RWPE2 (cell line): ENCODE measurements around the gene RNF220.

Source experiments
- ATAC-seq: fragments of 200-7000 bp; cut with Tn5 transposase; 3 replicates; pipeline ENCODE4 v1.9.1; 2021; ENCODE audit warnings: low read depth
- DNase-seq: peaks from one replicate; pipeline ENCODE4 v3.0.0-alpha.2; 2020; ENCODE audit warnings: low spot score
- H3K27ac ChIP-seq: fragments of 450-650 bp; 2 replicates; pipeline ENCODE4 v1.5.1; 2017; ENCODE audit warnings: mild to moderate bottlenecking; ENCODE audit not compliant: poor library complexity, severe bottlenecking
- H3K27me3 ChIP-seq: fragments of 250-450 bp; sonication (Bioruptor Pico); 2 replicates; pipeline ENCODE4 v1.5.1; 2021; ENCODE audit warnings: mild to moderate bottlenecking, moderate library complexity; ENCODE audit not compliant: insufficient read depth, poor library complexity, severe bottlenecking
- H3K36me3 ChIP-seq: fragments of 250-450 bp; sonication (Bioruptor Pico); 2 replicates; pipeline ENCODE4 v1.5.1; 2020; ENCODE audit warnings: low read depth, mild to moderate bottlenecking, moderate library complexity
- H3K4me1 ChIP-seq: fragments of 250-450 bp; sonication (Bioruptor Pico); 2 replicates; pipeline ENCODE4 v1.5.1; 2021; ENCODE audit warnings: mild to moderate bottlenecking, moderate library complexity; ENCODE audit not compliant: insufficient read depth, poor library complexity, severe bottlenecking
- H3K4me3 ChIP-seq: fragments of 250-450 bp; sonication (Bioruptor Pico); 2 replicates; pipeline ENCODE4 v1.5.1; 2021; ENCODE audit warnings: mild to moderate bottlenecking, moderate library complexity; ENCODE audit not compliant: severe bottlenecking
- H3K9me3 ChIP-seq: fragments of 250-450 bp; sonication (Bioruptor Pico); 2 replicates; pipeline ENCODE4 v1.5.1; 2021; ENCODE audit warnings: mild to moderate bottlenecking, moderate library complexity; ENCODE audit not compliant: severe bottlenecking
- CTCF ChIP-seq: fragments of 450-650 bp; IDR thresholded peaks from one replicate; pipeline ENCODE4 v1.5.1; 2017; ENCODE audit warnings: mild to moderate bottlenecking, moderate library complexity; ENCODE audit not compliant: poor library complexity, severe bottlenecking

Gene RNF220

GRCh38 chr1:44651069-44651468 lies 246.0 kb downstream of the RNF220 start:
- DNase-seq: no peak
- Histone ChIP-seq H3K27ac (no peak overlapping the region), H3K4me3 (no peak overlapping the region), H3K36me3 (peaks cover 36% of the 10 kb centered on the region), H3K27me3 (no peaks in the 10 kb centered on the region), H3K4me1 (no peaks in the 10 kb centered on the region), H3K9me3 (no peaks in the 10 kb centered on the region)
- no peak for ATAC-seq
- TF ChIP-seq CTCF: no peak

- Histone ChIP-seq H3K36me3 (peaks cover 28% of the 10 kb centered on the region), H3K9me3 (no peaks in the 10 kb centered on the region), H3K4me3 (no peak overlapping the region), H3K27me3 (no peaks in the 10 kb centered on the region), H3K4me1 (no peaks in the 10 kb centered on the region), H3K27ac (no peak overlapping the region)
- ATAC-seq (peak; percentile 87), DNase-seq (no peak)
- peak; percentile 89 for TF ChIP-seq CTCF
Measured at GRCh38 chr1:44652445-44653106, 247.5 kb downstream of the RNF220 start.

- H3K4me1 ChIP-seq: no peaks in the 10 kb centered on the region
- DNase-seq (no peak), ATAC-seq (peak; percentile 5; the same call in 1 of the 3 replicates)
- no peak overlapping the region for H3K4me3 ChIP-seq
- no peak overlapping the region for H3K27ac ChIP-seq
- peak; percentile 59 for TF ChIP-seq CTCF
- H3K27me3 ChIP-seq: no peaks in the 10 kb centered on the region
- no peaks in the 10 kb centered on the region for H3K9me3 ChIP-seq
- H3K36me3 ChIP-seq: peaks cover 23% of the 10 kb centered on the region
Measured at GRCh38 chr1:44653107-44653964, 248.3 kb downstream of the RNF220 start.

GRCh38 chr1:44654621-44655187 lies 249.6 kb downstream of the RNF220 start:
- no peaks in the 10 kb centered on the region for H3K9me3 ChIP-seq
- no peak for TF ChIP-seq CTCF
- H3K36me3 ChIP-seq: peaks cover 11% of the 10 kb centered on the region; the same call in 1 of the 2 replicates
- no peaks in the 10 kb centered on the region for H3K27me3 ChIP-seq
- no peak for ATAC-seq
- no peak overlapping the region for H3K4me3 ChIP-seq
- H3K4me1 ChIP-seq: no peaks in the 10 kb centered on the region
- no peak overlapping the region for H3K27ac ChIP-seq
- no peak for DNase-seq
